A172 (cell line): ENCODE measurements around the gene GJB4. TPM values are rescaled to one million over a fixed set of nuclear protein-coding genes. Genes with fewer than 3 reads are reported as not detected.

Source experiments
- DNase-seq: peaks from one replicate; pipeline ENCODE4 v3.0.0-alpha.2; 2015; ENCODE audit warnings: low spot score
- total RNA-seq: library from RNA; depleted of rRNA; stranded (reverse); fragments of >200 nt; shearing (Covaris generic); gene quantifications from 2 replicates; pipeline ENCODE4 v1.2.3, GENCODE V29; 2014

GJB4 gene
- total RNA-seq, 1 experiment from 2014 or later: not detected

GRCh38 chr1:34778381-34778780 is 18.8 kb downstream of the GJB4 start:
- no peak for DNase-seq

- no peak for DNase-seq
Measured at GRCh38 chr1:34779005-34779404, 19.5 kb downstream of the GJB4 start.

GRCh38 chr1:34779526-34779925 is 20.0 kb downstream of the GJB4 start:
- DNase-seq: no peak

GRCh38 chr1:34779962-34780361 is 20.4 kb downstream of the GJB4 start:
- DNase-seq: no peak

- no peak for DNase-seq
Measured at GRCh38 chr1:34780528-34780927, 21.0 kb downstream of the GJB4 start.

- no peak for DNase-seq
Measured at GRCh38 chr1:34781071-34781843, 21.7 kb downstream of the GJB4 start, which contains the start of gene GJB3. Gene GJB3 (plus strand): TSS chr1:34781214. CDS start chr1:34784763, 3,549 bp downstream.

- no peak for DNase-seq
Measured at GRCh38 chr1:34781844-34782391, 22.4 kb downstream of the GJB4 start.

GRCh38 chr1:34784751-34785221 is 25.2 kb downstream of the GJB4 start:
- DNase-seq: no peak

GRCh38 chr1:34785231-34785874 is 25.8 kb downstream of the GJB4 start:
- no peak for DNase-seq

- DNase-seq: no peak
Measured at GRCh38 chr1:34785875-34786470, 26.4 kb downstream of the GJB4 start.

- DNase-seq: peak; percentile 57
Measured at GRCh38 chr1:34786521-34787325, 27.2 kb downstream of the GJB4 start.

GRCh38 chr1:34787461-34788420 is 28.2 kb downstream of the GJB4 start:
- no peak for DNase-seq

- DNase-seq: no peak
Measured at GRCh38 chr1:34790985-34791384, 31.4 kb downstream of the GJB4 start.

GRCh38 chr1:34792424-34792823 is 32.9 kb downstream of the GJB4 start:
- DNase-seq: no peak

GRCh38 chr1:34792868-34793727 is 33.6 kb downstream of the GJB4 start, which contains the start of gene GJA4:
Gene GJA4 (plus strand): TSS chr1:34792999. CDS start chr1:34794214, 1,215 bp downstream.
- DNase-seq: no peak

- no peak for DNase-seq
Measured at GRCh38 chr1:34794001-34794789, 34.7 kb downstream of the GJB4 start.

- DNase-seq: no peak
Measured at GRCh38 chr1:34794790-34795180, 35.2 kb downstream of the GJB4 start.

- no peak for DNase-seq
Measured at GRCh38 chr1:34795916-34796315, 36.4 kb downstream of the GJB4 start.
